Right ventricle myocardium superior (tissue), 1 donor: Measurements from ENCODE around the gene KCNG1. TPM values are rescaled to one million over a fixed set of nuclear protein-coding genes. Genes with fewer than 3 reads are reported as not detected.

Source experiments
- ATAC-seq: fragments of 200-7000 bp; cut with Tn5 transposase; one replicate; pipeline ENCODE4 v1.9.1; 2020; ENCODE audit warnings: mild to moderate bottlenecking; ENCODE audit not compliant: poor library complexity
- DNase-seq: peaks from one replicate; pipeline ENCODE4 v3.0.0-alpha.2; 2020
- intact Hi-C: fragments of 100-400 bp; cut with DNase I; formaldehyde crosslinking; loops from one replicate; pipeline ENCODE4 v1.11.2; 2022
- total RNA-seq: library from RNA; stranded (reverse); fragmentation: NEBNext Ultra II Directional; extraction: Animal tissue kit (Norgen Biotek cat#: 25700); gene quantifications from one replicate; pipeline ENCODE4 v1.2.1, GENCODE V29; 2021
- donor health status: DM: no; HTN: yes; CAD: no; lungs with severe emphysema.

KCNG1 gene
- total RNA-seq, 1 donor from 2014 or later, result 0.32 TPM

DNA sequence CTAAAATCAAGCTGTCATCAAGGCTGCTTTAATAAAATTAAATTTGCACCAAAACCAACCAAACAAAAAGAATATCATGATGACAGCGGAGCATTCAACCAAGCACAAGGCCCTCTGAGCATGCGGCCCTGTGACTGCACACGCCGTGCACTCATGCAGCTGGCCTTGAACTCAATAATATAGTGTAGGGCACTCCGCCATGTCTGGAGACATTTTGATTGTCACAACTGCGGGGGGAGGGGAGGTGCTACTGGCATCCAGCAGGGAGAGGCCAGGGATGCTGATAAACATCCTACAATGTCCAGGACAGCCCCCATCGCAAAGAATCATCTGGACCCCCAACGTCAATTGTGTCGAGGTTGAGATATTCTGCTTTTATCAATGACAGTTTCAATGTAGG, 54.6 kb downstream of the KCNG1 start:
- ATAC-seq (no peak), DNase-seq (no peak)
- intact Hi-C loops, result no loop called here

- ATAC-seq, result no peak
- DNase-seq, result no peak
- intact Hi-C loops, result no loop called here
Measured at GRCh38 chr20:50967586-50967985, 55.3 kb downstream of the KCNG1 start.

DNA sequence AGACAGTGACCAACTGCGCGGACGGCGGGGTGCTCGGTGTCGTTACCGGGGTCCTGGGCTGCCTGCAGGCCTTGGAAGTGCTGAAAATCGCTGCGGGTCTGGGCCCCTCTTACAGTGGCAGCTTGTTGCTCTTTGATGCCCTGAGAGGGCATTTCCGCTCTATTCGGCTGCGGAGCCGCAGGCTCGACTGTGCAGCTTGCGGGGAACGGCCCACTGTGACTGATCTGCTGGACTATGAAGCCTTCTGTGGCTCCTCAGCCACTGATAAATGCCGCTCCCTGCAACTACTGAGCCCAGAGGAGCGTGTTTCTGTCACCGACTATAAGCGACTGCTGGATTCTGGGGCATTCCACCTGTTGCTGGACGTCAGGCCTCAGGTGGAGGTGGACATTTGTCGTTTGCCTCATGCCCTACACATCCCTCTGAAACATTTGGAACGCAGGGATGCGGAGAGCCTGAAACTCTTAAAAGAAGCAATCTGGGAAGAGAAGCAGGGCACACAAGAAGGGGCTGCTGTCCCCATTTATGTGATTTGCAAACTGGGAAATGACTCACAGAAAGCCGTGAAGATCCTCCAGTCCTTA, 63.3 kb downstream of the KCNG1 start:
- no peak for ATAC-seq
- no peak for DNase-seq
- intact Hi-C loops, result no loop called here

DNA sequence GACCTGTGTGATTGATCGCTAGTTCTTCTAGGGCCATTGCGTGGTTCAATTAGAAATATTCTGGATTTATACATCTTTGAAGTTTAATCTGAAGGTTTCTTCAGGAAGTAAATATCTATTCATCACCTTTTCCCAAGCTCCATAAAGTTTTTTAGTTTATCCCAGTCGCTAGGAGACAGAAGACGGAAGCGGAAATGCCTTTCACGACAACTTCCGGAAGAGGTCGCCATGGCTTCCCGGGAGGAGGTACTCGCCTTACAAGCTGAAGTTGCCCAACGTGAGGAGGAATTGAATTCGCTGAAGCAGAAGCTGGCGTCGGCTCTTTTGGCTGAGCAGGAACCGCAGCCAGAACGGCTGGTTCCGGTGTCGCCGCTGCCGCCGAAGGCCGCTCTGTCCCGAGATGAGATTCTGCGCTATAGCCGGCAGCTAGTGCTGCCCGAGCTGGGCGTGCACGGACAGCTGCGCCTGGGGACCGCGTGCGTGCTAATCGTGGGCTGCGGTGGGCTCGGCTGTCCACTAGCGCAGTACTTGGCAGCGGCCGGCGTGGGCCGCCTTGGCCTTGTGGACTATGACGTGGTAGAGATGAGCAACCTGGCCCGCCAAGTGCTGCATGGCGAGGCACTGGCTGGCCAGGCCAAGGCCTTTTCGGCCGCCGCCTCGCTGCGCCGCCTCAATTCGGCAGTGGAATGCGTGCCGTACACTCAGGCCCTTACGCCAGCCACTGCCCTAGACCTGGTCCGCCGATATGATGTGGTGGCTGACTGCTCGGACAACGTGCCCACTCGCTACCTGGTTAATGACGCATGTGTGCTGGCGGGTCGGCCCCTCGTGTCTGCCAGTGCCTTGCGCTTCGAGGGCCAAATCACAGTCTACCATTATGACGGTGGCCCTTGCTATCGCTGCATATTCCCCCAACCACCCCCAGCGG, 64.0 kb downstream of the KCNG1 start, which contains the start of gene MOCS3:
Gene MOCS3 (plus strand): TSS at position 204 of the 928 bp plus-strand sequence. CDS start 25 bp downstream, at position 229.
- intact Hi-C loops, result no loop called here
- ATAC-seq (peak; percentile 92), DNase-seq (peak; percentile 83)

GRCh38 chr20:50957798-50958614, 64.9 kb downstream of the KCNG1 start, which contains the start of gene DPM1:
Gene DPM1, minus strand, starts transcription at chr20:50958532. Its CDS starts 9 bp downstream, at chr20:50958523.
- peak; percentile 90 for DNase-seq
- peak; percentile 92 for ATAC-seq
- intact Hi-C loops, result no loop called here

- intact Hi-C loops, result no loop called here
- DNase-seq, result no peak
- ATAC-seq, result peak; percentile 27
Measured at GRCh38 chr20:50957276-50957675, 65.6 kb downstream of the KCNG1 start.

GRCh38 chr20:50953821-50954220, 69.1 kb downstream of the KCNG1 start:
- no peak for ATAC-seq
- intact Hi-C loops, result no loop called here
- no peak for DNase-seq

Other genes with a start within 250 kb of the KCNG1 start
- gene BCAS4, start 228.0 kb downstream of the KCNG1 start, total RNA-seq, result 2.6 TPM
- 28.8 TPM for gene ADNP, start 91.7 kb downstream of the KCNG1 start, total RNA-seq
- 36.3 TPM for gene DPM1, start 64.6 kb downstream of the KCNG1 start, total RNA-seq
- gene MOCS3, start 64.3 kb downstream of the KCNG1 start, total RNA-seq, result 2.9 TPM